ENCODE measurements around the gene TMEM101. TPM values are rescaled to one million over a fixed set of nuclear protein-coding genes. Genes with fewer than 3 reads are reported as not detected.

TMEM101 gene
- total and polyA plus RNA-seq, 2 donors (not counting 1 experiment from before 2014, with no cell fraction given): 26.0 to 107 TPM

- Histone ChIP-seq H3K79me2 (ENCODE audit: control insufficient read depth, insufficient read depth, low read length) (no peaks in the 10 kb centered on the region), H3K9ac (ENCODE audit: insufficient read depth, low read length) (no peak overlapping the region), H3K4me2 (ENCODE audit: extremely low read depth, insufficient read depth, low read length) (no peak overlapping the region), H3K4me1 (ENCODE audit: control insufficient read depth, extremely low read depth, insufficient read depth, low read length) (no peaks in the 10 kb centered on the region), H3K36me3 (ENCODE audit: control insufficient read depth, insufficient read depth, low read length) (no peaks in the 10 kb centered on the region), H4K20me1 (ENCODE audit: control insufficient read depth, extremely low read depth, insufficient read depth, low read length) (no peaks in the 10 kb centered on the region), H3K27me3 (ENCODE audit: control insufficient read depth, insufficient read depth, low read length) (peaks cover 25% of the 10 kb centered on the region), H3K27ac (ENCODE audit: insufficient read depth, low read length) (no peak overlapping the region), H2AFZ (ENCODE audit: low read length) (no peak overlapping the region), H3K4me3 (replicated peaks in 1 of 4; ENCODE audit: control extremely low read depth in 1 of 4, insufficient read depth in 1 of 4, low read depth in 3 of 4, low read length in 4 of 4) (no peak overlapping the region), H3K9me3 (ENCODE audit: control insufficient read depth, insufficient read depth, low read depth, low read length) (no peaks in the 10 kb centered on the region)
- TF ChIP-seq EZH2 (IDR thresholded peaks at IDR 0.05; ENCODE audit: low read length, missing control alignments): no peak
- TF ChIP-seq, protein P1, sequence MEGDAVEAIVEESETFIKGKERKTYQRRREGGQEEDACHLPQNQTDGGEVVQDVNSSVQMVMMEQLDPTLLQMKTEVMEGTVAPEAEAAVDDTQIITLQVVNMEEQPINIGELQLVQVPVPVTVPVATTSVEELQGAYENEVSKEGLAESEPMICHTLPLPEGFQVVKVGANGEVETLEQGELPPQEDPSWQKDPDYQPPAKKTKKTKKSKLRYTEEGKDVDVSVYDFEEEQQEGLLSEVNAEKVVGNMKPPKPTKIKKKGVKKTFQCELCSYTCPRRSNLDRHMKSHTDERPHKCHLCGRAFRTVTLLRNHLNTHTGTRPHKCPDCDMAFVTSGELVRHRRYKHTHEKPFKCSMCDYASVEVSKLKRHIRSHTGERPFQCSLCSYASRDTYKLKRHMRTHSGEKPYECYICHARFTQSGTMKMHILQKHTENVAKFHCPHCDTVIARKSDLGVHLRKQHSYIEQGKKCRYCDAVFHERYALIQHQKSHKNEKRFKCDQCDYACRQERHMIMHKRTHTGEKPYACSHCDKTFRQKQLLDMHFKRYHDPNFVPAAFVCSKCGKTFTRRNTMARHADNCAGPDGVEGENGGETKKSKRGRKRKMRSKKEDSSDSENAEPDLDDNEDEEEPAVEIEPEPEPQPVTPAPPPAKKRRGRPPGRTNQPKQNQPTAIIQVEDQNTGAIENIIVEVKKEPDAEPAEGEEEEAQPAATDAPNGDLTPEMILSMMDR (conservative IDR thresholded peaks at IDR 0.05 in 1 of 2, IDR thresholded peaks at IDR 0.05 in 1 of 2; ENCODE audit: low read depth in 1 of 2, low read length in 2 of 2): no peak
- no peak for DNase-seq (ENCODE audit: low read depth in 2 of 2)
These were observed 27.4 kb downstream of the TMEM101 start for GRCh38 chr17:43987131-43988021.

DNA sequence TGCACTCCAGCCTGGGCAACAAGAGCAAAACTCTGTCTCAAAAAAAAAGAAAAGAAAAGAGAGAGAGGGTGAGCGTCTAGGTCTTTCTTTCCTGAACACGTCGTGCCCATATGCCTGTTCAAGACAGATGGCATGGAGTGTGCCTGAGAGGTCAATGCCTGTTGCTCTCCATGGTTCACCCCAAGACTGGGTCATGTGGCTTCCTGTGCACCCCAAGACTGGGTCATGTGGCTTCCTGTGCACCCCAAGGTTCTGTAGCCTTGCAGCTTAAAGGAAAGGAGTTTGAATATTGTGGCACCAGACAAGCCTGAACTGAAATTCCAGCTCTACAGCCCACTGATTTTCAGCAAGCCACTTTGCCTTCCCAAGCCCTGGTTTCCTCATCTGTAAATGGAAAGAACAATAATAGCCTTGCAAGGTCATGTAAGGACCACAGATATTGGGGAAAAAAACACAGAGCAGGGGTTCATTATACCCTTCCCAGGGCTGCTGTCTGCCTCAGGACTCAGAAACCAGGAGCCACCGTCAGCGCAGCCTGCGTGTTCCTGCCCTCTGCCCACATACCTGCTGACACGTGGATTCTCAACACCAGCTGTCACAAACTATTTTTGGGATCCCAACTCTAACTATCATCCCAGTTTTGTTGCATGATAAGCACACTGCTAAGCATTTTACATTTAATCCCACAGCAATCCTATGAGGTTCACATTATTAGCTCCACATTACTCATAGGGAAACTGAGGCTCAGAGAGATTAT lies 28.4 kb downstream of the TMEM101 start:
- no peaks in the 10 kb centered on the region for H3K4me1 ChIP-seq (ENCODE audit: control insufficient read depth, extremely low read depth, insufficient read depth, low read length)
- no peaks in the 10 kb centered on the region for H3K9me3 ChIP-seq (ENCODE audit: control insufficient read depth, insufficient read depth, low read depth, low read length)
- TF ChIP-seq, protein P1 (conservative IDR thresholded peaks at IDR 0.05 in 1 of 2, IDR thresholded peaks at IDR 0.05 in 1 of 2; ENCODE audit: low read depth in 1 of 2, low read length in 2 of 2): no peak
- no peak for TF ChIP-seq EZH2 (IDR thresholded peaks at IDR 0.05; ENCODE audit: low read length, missing control alignments)
- H3K4me2 ChIP-seq (ENCODE audit: extremely low read depth, insufficient read depth, low read length): no peak overlapping the region
- peaks cover 31% of the 10 kb centered on the region for H3K27me3 ChIP-seq (ENCODE audit: control insufficient read depth, insufficient read depth, low read length)
- no peaks in the 10 kb centered on the region for H3K79me2 ChIP-seq (ENCODE audit: control insufficient read depth, insufficient read depth, low read length)
- no peaks in the 10 kb centered on the region for H3K36me3 ChIP-seq (ENCODE audit: control insufficient read depth, insufficient read depth, low read length)
- H2AFZ ChIP-seq (ENCODE audit: low read length): no peak overlapping the region
- no peak overlapping the region for H3K9ac ChIP-seq (ENCODE audit: insufficient read depth, low read length)
- no peaks in the 10 kb centered on the region for H4K20me1 ChIP-seq (ENCODE audit: control insufficient read depth, extremely low read depth, insufficient read depth, low read length)
- no peak for DNase-seq (ENCODE audit: low read depth in 2 of 2)
- H3K27ac ChIP-seq (ENCODE audit: insufficient read depth, low read length): no peak overlapping the region
- no peak overlapping the region for H3K4me3 ChIP-seq (replicated peaks in 1 of 4; ENCODE audit: control extremely low read depth in 1 of 4, insufficient read depth in 1 of 4, low read depth in 3 of 4, low read length in 4 of 4)

DNA sequence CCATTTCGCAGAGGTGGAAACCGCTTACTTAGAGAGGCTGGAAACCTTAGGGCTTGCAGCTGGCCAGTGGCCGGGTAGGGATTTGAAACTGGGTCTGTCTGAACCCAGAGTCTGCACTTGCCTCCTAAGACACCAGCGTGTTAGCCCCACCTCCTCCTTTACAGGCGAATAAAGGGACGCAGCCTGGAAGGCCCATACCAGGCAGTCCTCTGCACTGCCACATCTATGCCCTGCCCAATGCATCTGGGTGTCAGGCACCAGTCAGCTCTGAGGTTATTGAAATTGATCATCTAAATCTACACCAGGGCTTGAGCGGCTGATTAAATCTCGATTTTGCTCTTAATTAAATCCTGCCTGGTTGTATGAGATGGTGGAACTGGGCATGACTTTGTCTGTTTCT lies 30.2 kb downstream of the TMEM101 start:
- no peaks in the 10 kb centered on the region for H3K4me1 ChIP-seq (ENCODE audit: control insufficient read depth, extremely low read depth, insufficient read depth, low read length)
- H3K79me2 ChIP-seq (ENCODE audit: control insufficient read depth, insufficient read depth, low read length): no peaks in the 10 kb centered on the region
- H3K9ac ChIP-seq (ENCODE audit: insufficient read depth, low read length): no peak overlapping the region
- H3K36me3 ChIP-seq (ENCODE audit: control insufficient read depth, insufficient read depth, low read length): no peaks in the 10 kb centered on the region
- no peak overlapping the region for H3K4me2 ChIP-seq (ENCODE audit: extremely low read depth, insufficient read depth, low read length)
- no peak overlapping the region for H2AFZ ChIP-seq (ENCODE audit: low read length)
- H3K4me3 ChIP-seq (replicated peaks in 1 of 4; ENCODE audit: control extremely low read depth in 1 of 4, insufficient read depth in 1 of 4, low read depth in 3 of 4, low read length in 4 of 4): peak overlapping the region in 1 of 4 experiments; percentile 34
- peaks cover 36% of the 10 kb centered on the region for H3K27me3 ChIP-seq (ENCODE audit: control insufficient read depth, insufficient read depth, low read length)
- no peak for TF ChIP-seq EZH2 (IDR thresholded peaks at IDR 0.05; ENCODE audit: low read length, missing control alignments)
- TF ChIP-seq, protein P1 (conservative IDR thresholded peaks at IDR 0.05 in 1 of 2, IDR thresholded peaks at IDR 0.05 in 1 of 2; ENCODE audit: low read depth in 1 of 2, low read length in 2 of 2): no peak
- no peak overlapping the region for H3K27ac ChIP-seq (ENCODE audit: insufficient read depth, low read length)
- no peaks in the 10 kb centered on the region for H4K20me1 ChIP-seq (ENCODE audit: control insufficient read depth, extremely low read depth, insufficient read depth, low read length)
- DNase-seq (ENCODE audit: low read depth in 2 of 2): no peak
- no peaks in the 10 kb centered on the region for H3K9me3 ChIP-seq (ENCODE audit: control insufficient read depth, insufficient read depth, low read depth, low read length)

Data from fibroblast of lung (primary cell).